Stomach smooth muscle (tissue), 2 donors: ENCODE measurements around the gene LTBP1.

Experiments used
- H3K27ac ChIP-seq: one replicate; pipeline ENCODE4 v1.7.0; 2013; ENCODE audit warnings: mild to moderate bottlenecking, low read length, inconsistent platforms
- H3K27me3 ChIP-seq, 2 donors: one replicate each; pipeline ENCODE4 v1.7.0; 2013; ENCODE audit warnings: low read length in 2 of 2; ENCODE audit not compliant: insufficient read depth in 2 of 2, control insufficient read depth in 1 of 2
- H3K36me3 ChIP-seq, 2 donors: one replicate each; pipeline ENCODE4 v1.7.0; 2013; ENCODE audit warnings: low read length in 2 of 2; ENCODE audit not compliant: control insufficient read depth in 2 of 2, insufficient read depth in 2 of 2
- H3K4me1 ChIP-seq: one replicate; pipeline ENCODE4 v1.7.0; 2013; ENCODE audit warnings: low read length; ENCODE audit not compliant: control insufficient read depth, insufficient read depth
- H3K4me3 ChIP-seq, 2 donors: one replicate each; pipeline ENCODE4 v1.7.0; 2013; ENCODE audit warnings: low read length in 2 of 2
- H3K9ac ChIP-seq, 2 donors: one replicate each; pipeline ENCODE4 v1.7.0; 2013; ENCODE audit warnings: low read length in 2 of 2, mild to moderate bottlenecking in 1 of 2
- H3K9me3 ChIP-seq, 2 donors: one replicate each; pipeline ENCODE4 v1.7.0; 2013; ENCODE audit warnings: low read length in 2 of 2; ENCODE audit not compliant: control insufficient read depth in 2 of 2
- donor health status: healthy.
- donor health status: Pancreatic carcinoma.

Gene LTBP1

DNA sequence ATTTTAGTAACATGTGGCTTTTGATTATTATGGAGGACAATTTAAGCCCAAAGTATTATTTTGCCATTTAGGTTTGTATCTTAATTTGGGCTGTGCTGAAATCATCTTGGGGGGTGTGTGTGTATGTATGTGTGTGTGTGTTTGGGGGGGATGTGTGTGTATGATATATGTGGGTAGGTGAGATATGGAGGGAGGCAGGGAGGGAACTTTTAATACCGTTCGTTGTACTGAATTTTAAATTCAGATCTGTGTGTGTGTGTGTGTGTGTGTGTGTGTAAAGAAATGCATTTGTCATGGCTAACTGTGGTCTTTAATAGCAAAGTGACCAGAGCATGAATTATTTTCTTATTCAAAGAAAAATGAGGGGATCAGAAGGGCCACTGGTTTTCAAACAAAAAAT, 113.7 kb downstream of the LTBP1 start:
- Histone ChIP-seq H3K9me3 (no peaks in the 10 kb centered on the region), H3K4me3 (peak overlapping the region; percentile 32 to 47), H3K27me3 (no peaks in the 10 kb centered on the region), H3K9ac (peak overlapping the region in 1 of 2 donors; percentile 58), H3K4me1 (peaks cover 9% of the 10 kb centered on the region), H3K27ac (peak overlapping the region; percentile 78), H3K36me3 (no peaks in the 10 kb centered on the region)

DNA sequence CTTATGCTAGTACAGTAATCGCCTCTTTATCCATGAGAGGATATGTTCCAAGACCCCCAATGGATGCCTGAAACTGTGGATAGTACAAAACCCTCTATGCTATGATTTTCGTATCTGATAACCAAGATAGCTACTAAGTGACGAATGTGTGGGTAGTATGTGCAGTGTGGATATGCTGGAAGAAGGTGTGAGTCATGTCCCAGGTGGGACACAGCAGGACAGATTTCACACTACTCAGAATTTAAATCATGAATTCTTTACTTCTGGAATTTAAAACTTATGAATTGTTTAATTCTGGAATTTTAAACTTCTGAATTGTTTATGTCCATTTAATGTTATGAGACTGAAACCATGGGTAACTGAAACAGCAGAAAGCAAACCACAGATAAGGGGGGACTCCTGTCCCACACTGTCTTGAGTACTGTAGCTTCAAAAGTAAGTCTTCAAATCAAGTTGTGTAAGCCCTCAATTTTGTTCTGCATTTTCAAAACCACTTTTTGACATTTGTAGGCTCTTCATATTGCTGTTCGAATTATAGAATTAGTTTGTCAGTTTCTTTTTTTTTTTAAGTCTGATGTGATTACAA, 116.0 kb downstream of the LTBP1 start:
- peaks cover 9% of the 10 kb centered on the region for H3K4me1 ChIP-seq
- no peaks in the 10 kb centered on the region for H3K36me3 ChIP-seq
- no peaks in the 10 kb centered on the region for H3K9me3 ChIP-seq
- H3K9ac ChIP-seq, result no peak overlapping the region
- no peak overlapping the region for H3K4me3 ChIP-seq
- H3K27me3 ChIP-seq, result no peaks in the 10 kb centered on the region
- H3K27ac ChIP-seq, result no peak overlapping the region

DNA sequence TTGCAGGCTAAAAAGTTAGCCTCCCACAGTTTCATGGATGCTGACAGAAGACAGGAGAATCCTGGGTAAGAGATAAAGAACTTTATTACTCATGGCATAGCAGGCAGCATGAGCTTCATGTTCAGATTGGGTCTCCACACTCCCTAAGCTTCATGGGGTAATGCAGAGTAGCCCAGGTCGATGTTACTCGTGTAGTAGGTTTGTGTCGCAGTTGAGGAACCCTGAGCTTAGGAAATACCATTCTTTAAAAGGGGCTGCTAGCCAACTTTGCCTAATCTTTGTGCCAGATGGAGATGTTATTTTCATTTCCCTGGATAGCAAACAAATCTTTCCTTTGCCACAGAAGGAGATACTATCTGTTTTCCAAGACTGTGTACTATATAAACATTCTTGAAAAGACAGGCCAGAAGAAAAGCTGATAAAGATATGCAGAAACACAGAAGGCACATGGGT, 117.6 kb downstream of the LTBP1 start:
- H3K4me1 ChIP-seq, result peaks cover 11% of the 10 kb centered on the region
- no peak overlapping the region for H3K27ac ChIP-seq
- no peaks in the 10 kb centered on the region for H3K9me3 ChIP-seq
- no peaks in the 10 kb centered on the region for H3K36me3 ChIP-seq
- H3K9ac ChIP-seq, result no peak overlapping the region
- no peaks in the 10 kb centered on the region for H3K27me3 ChIP-seq
- H3K4me3 ChIP-seq, result no peak overlapping the region

DNA sequence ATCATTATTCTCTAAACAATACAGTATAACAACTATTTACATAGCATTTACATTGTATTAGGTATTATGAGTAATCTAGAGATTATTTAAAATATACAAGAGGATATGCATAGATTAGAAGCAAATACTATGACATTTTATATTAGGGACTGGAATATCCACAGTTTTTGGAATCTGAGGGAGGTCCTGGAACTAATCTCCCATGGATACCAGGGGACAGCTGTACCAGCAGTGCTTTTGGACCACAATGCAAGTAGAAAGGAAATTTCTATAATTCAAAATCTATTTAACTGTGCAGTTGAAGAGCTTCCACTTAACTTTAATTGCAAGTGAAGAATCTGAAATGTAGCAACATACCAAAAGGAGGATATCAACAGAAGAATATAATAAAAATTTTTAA, 120.8 kb downstream of the LTBP1 start:
- Histone ChIP-seq H3K36me3 (no peaks in the 10 kb centered on the region), H3K27me3 (no peaks in the 10 kb centered on the region), H3K27ac (no peak overlapping the region), H3K9me3 (no peaks in the 10 kb centered on the region), H3K9ac (no peak overlapping the region), H3K4me3 (no peak overlapping the region), H3K4me1 (peaks cover 19% of the 10 kb centered on the region)

DNA sequence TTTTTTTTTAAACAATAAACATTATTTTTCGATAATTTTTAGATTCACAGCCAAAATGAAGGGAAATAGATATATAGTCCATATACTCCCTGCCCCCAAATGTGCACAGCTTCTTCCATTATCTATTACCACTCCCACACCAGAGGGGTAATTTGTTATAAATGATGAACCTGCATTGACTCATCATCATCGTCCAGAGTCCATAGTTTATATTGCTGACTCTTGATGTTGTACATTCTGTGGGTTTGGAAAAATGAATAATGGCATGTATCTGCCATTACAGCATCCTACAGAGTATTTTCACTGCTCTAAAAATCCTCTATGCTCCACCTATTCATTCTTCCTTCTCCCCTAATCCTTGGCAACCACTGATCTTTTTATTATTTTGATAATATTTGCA, 121.5 kb downstream of the LTBP1 start:
- no peak overlapping the region for H3K4me3 ChIP-seq
- H3K27me3 ChIP-seq, result no peaks in the 10 kb centered on the region
- peaks cover 19% of the 10 kb centered on the region for H3K4me1 ChIP-seq
- H3K27ac ChIP-seq, result no peak overlapping the region
- H3K36me3 ChIP-seq, result no peaks in the 10 kb centered on the region
- no peaks in the 10 kb centered on the region for H3K9me3 ChIP-seq
- H3K9ac ChIP-seq, result no peak overlapping the region

DNA sequence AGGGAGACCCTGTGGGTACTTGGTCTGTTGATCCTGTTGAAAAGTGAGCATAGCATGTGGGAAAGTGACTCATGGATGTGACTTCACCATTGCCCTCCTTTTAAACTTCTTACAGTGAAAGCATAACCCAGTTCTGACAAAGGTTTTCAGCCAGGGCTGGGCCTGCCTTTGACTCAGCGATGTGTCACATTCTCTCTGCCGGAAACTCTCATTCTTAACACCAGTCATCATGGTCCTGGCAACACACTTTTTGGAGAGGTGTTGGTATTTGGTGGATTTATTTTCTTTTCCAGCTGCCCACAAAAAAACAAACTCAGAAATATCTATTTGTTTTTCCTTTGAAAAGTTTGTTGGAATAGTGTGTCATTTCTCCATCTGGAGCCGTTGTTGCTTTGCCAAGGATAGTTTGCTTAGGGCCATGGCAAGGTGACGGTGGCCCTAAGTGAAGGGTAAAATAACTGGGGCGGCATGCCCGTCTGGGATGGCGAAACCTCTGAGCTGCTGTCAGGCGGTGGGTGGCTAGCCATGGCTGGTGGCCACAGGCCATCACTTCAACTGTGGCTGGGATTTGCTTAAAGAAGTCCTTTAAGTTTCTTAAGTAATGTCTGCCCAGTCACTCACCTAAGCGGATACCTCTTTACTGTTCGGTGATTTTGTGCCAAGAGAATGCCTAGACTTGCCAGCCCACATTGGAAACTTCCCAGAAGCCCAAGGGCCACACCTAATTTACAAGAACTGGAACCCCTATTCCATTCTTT, 123.3 kb downstream of the LTBP1 start:
- Histone ChIP-seq H3K27ac (peak overlapping the region; percentile 49), H3K9me3 (no peaks in the 10 kb centered on the region), H3K9ac (peak overlapping the region in 1 of 2 donors; percentile 29), H3K36me3 (no peaks in the 10 kb centered on the region), H3K4me1 (peaks cover 19% of the 10 kb centered on the region), H3K4me3 (peak overlapping the region in 1 of 2 donors; percentile 15), H3K27me3 (no peaks in the 10 kb centered on the region)

DNA sequence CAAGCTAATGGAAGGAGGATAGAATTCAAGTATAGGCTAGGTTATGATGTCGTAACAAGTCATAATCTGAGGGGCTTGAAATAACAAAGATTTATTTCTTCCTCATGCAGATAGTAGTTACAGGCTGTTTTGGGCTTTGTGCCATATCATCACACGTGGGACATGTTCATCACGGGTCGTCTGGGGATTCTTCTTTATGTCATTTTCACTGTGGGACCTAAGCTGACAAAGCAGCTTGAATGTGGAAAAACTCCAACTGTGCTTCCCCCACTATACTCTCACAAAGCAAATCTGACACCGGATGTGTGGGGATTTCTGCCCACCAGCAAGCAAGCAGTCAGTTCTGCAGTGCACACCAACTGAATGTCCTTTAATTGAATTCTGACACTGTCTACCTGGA, 124.8 kb downstream of the LTBP1 start:
- Histone ChIP-seq H3K4me1 (peaks cover 19% of the 10 kb centered on the region), H3K27ac (no peak overlapping the region), H3K36me3 (no peaks in the 10 kb centered on the region), H3K9me3 (no peaks in the 10 kb centered on the region), H3K9ac (no peak overlapping the region), H3K4me3 (no peak overlapping the region), H3K27me3 (no peaks in the 10 kb centered on the region)

DNA sequence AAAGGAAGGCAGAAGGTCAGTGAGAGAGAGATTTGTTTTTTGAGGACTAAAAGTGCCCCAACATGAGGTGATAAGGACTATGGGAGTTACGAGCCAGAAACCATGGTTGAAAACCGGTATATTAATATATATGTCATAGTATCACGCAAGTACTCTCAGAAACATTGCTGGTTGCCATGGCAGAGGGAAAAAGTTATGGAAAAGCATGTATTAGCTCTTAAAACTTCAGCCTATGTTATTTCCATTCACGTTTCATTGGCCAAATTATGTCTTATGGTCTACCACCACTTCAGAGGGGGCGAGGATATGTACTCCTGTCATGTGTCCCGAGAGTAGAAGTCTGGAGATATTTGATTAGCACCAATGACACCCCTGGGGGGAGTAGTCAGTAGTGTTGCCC, 125.9 kb downstream of the LTBP1 start:
- Histone ChIP-seq H3K36me3 (no peaks in the 10 kb centered on the region), H3K9me3 (no peaks in the 10 kb centered on the region), H3K27me3 (no peaks in the 10 kb centered on the region), H3K27ac (no peak overlapping the region), H3K9ac (no peak overlapping the region), H3K4me3 (no peak overlapping the region), H3K4me1 (peaks cover 19% of the 10 kb centered on the region)

DNA sequence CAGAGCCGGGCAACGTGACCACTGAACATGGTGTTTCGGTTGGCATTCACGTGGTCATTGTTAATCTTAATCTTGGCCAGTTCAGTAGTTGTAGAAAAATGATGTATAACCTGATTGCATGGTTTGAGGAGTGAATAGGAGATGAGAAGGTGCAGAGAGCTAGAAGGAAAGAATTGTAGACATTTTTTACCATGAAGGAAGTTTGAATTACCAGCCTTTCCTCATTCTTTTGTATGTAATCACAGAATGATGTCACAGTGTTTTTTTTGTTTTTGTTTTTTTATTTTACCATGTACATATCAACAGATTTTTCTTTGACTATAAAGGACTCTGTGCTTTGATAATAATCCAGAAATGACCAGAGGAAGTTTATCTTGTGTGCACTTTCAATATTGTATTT, 126.3 kb downstream of the LTBP1 start:
- H3K27me3 ChIP-seq, result no peaks in the 10 kb centered on the region
- no peaks in the 10 kb centered on the region for H3K36me3 ChIP-seq
- no peak overlapping the region for H3K27ac ChIP-seq
- H3K4me3 ChIP-seq, result no peak overlapping the region
- peaks cover 19% of the 10 kb centered on the region for H3K4me1 ChIP-seq
- H3K9ac ChIP-seq, result no peak overlapping the region
- no peaks in the 10 kb centered on the region for H3K9me3 ChIP-seq

DNA sequence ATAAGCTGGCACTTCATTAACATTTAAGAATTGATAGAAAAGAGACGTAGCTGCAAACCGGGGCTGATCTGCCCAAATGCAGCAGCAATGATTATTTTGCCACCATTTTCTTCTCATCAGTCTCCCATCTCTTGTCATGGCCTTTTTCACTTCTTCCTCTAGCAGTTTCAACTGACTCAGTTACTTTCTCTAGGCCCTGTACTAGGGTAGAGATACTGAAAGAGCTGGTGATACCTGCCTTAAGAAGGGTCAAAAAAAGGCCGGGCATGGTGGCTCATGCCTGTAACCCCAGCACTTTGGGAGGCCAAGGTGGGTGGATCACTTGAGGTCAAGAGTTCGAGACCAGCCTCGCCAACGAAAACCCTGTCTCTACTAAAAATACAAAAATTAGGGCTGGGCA, 127.4 kb downstream of the LTBP1 start:
- no peak overlapping the region for H3K27ac ChIP-seq
- no peak overlapping the region for H3K4me3 ChIP-seq
- H3K4me1 ChIP-seq, result peaks cover 16% of the 10 kb centered on the region
- H3K36me3 ChIP-seq, result no peaks in the 10 kb centered on the region
- no peaks in the 10 kb centered on the region for H3K9me3 ChIP-seq
- H3K27me3 ChIP-seq, result no peaks in the 10 kb centered on the region
- H3K9ac ChIP-seq, result no peak overlapping the region

DNA sequence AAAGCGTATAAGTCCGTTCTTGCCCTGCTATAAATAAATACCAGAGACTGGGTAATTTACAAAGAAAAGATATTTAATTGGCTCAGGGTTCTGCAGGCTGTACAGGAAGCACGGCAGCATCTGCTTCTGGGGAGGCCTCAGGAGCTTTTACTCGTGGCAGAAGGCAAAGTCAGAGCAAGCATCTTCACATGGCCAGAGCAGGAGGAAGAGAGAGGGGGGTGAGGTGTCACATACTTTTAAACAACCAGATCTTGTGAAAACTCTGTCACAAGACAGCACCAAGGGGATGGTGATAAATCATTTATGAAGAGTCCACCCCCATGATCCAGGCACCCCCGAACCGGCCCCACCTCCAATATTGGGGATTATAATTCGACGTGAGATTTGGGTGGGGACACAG, 130.6 kb downstream of the LTBP1 start:
- H3K27me3 ChIP-seq, result no peaks in the 10 kb centered on the region
- H3K4me3 ChIP-seq, result no peak overlapping the region
- H3K9me3 ChIP-seq, result no peaks in the 10 kb centered on the region
- H3K9ac ChIP-seq, result no peak overlapping the region
- no peaks in the 10 kb centered on the region for H3K4me1 ChIP-seq
- H3K36me3 ChIP-seq, result no peaks in the 10 kb centered on the region
- H3K27ac ChIP-seq, result no peak overlapping the region
